Activated CD4-positive, alpha-beta T cell treated with anti-CD3 and anti-CD28 coated beads, Interleukin-2, amount 50 U/mL, for 1 hour (primary cell): Measurements from ENCODE around the gene NGDN.

Experiments used
- DNase-seq: peaks from one replicate; pipeline ENCODE4 v3.0.0-alpha.2; 2020

Gene NGDN

DNA sequence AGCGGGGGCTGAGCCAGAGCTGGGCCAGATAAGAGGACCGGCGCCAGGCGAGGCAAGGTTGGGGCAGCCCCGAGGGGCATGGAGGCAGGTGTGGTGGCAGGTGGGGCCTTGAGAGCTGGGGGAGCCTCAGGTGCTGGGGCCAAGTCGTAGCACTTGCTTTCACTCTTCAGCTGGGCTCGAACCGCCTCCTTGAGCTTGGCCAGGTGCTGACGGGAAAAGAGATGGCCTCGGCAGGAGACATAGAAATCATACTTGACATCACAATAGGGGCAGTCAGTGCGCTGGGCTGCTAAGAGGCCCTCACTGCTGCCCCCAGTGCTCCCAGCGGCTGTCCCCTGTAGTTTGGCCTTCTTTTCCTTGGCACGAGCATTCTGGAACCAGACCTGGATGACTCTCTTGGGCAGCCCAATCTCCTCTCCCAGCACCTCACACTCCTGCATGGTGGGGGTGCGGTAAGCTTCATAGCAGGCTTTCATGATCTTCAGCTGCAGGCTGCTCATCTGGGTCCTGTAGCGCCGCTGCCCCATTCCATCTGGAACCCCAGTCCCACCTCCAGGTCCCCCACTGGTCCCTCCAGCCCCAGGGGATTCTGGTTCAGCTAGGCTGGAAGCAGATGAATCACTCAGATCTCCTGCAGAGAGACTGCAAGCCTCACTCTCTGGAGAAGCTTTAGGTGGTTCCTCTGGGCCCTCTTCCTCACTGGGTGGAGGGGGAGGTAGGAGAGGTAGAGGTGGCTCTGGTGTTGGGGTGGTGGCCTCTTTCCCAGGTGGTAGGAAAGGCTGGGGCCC, 53.9 kb downstream of the NGDN start:
- DNase-seq: no peak

DNA sequence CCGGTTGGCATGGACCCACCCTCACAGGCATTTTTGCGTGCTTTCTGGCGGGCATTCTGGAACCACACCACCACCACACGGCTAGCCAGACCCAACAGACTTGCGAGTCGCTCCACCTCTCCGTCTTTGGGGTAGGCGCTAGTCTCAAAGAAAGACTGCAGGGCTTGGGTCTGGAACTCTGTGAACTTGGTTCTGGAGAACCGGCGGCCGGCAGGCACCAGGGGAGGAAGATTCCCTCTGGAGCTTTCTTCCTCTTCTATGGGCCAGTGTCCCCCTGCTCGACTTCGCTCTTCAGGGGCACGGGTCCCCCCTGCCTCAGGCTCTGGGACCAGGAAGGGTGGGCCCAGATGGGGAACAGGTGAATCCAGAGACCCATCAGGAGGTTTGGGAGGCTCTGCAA, 55.5 kb downstream of the NGDN start:
- DNase-seq: no peak

DNA sequence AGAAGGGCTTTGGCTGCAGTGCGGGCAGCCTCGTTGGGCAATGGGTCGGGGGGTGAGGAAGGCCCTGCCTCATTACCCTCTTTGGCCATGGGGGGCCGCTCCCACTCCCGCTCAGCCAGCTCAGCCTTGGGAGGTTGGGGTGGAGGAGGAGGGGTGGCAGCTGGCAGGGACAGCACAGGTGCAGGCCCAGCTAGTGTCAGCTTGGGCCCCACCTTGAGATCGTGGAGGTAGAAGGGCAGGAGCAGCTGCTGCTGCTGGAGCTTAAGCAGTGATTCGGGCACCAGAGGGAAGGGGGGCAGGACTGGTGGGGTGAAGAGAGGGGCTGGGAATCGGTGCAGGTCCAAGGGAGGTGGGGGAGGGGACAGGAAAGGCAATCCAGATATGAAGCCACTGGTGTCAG, 56.1 kb downstream of the NGDN start:
- DNase-seq: no peak
